ENCODE results near the gene GPX3.
A peak's percentile ranks its signal among the peaks of the same experiment; 100 is the strongest.

GPX3 gene

DNA sequence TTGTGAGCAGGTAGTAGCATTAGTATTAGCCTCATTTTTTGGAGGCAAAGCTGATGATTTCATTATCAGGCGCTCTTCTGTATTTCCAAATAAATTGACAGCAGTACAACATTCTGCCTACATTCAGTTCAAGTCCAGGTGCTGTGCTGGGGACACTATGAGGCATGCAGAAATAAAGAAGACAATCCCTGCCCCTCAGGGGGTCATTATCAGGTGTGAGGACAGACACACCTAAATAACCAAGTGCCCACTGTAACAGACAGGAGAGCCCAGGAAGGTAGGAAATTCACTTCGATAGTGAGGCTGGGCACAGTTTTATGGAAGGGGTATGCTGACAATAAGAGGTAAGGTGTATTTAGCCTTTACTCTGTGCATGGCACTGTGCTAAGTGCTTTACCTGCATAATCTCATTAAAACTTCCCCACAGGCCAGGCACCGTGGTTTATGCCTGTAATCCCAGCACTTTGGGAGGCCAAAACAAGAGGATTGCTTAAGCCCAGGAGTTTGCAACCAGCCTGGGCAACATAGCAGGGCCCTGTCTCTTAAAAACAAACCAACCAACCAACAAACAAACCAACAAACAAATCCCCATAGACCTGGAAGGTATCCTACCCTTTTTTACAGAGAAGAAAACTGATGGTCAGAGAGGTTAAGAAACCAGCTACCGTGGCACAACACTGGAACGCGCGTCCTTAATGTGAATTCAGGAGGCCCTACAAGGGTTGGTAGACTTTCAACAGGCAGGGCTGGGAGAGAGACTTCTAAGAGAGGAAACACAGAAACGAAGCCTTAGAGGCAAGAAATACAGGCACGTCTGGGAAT lies 17.5 kb upstream of the GPX3 start:
- Histone ChIP-seq H4K5ac (ENCODE audit: low read length) (no peak overlapping the region), H2AK5ac (ENCODE audit: low read length) (no peak overlapping the region), H3K18ac (ENCODE audit: low read length) (no peak overlapping the region), H3K4me1 (ENCODE audit: control insufficient read depth, low read depth, low read length) (no peaks in the 10 kb centered on the region), H3K79me2 (ENCODE audit: control insufficient read depth, insufficient read depth, low read length) (no peaks in the 10 kb centered on the region), H2BK5ac (ENCODE audit: low read length) (no peak overlapping the region), H2BK120ac (ENCODE audit: low read depth, low read length) (no peak overlapping the region), H3K23ac (ENCODE audit: low read length) (no peak overlapping the region), H3K56ac (ENCODE audit: low read length) (no peak overlapping the region), H3K79me1 (ENCODE audit: low read length) (no peaks in the 10 kb centered on the region), H3K9ac (ENCODE audit: low read length) (no peak overlapping the region), H3K4ac (ENCODE audit: low read depth, low read length) (no peak overlapping the region), H3K27me3 (ENCODE audit: insufficient read depth, low read length, poor library complexity) (no peaks in the 10 kb centered on the region), H4K8ac (ENCODE audit: low read depth, low read length) (no peak overlapping the region), H3K4me3 (ENCODE audit: low read length) (no peak overlapping the region), H3K36me3 (ENCODE audit: control insufficient read depth, insufficient read depth, low read length) (no peaks in the 10 kb centered on the region), H2BK15ac (replicated peaks; ENCODE audit: low read depth) (no peak overlapping the region), H3K4me2 (ENCODE audit: low read length) (no peak overlapping the region), H3K27ac (ENCODE audit: low read depth, low read length) (no peak overlapping the region)
- no CpG with 5 or more reads among the region's 9 CpGs for WGBS (ENCODE audit: extremely low coverage, insufficient coverage, low lambda C conversion rate)
- peak; percentile 75 for DNase-seq

DNA sequence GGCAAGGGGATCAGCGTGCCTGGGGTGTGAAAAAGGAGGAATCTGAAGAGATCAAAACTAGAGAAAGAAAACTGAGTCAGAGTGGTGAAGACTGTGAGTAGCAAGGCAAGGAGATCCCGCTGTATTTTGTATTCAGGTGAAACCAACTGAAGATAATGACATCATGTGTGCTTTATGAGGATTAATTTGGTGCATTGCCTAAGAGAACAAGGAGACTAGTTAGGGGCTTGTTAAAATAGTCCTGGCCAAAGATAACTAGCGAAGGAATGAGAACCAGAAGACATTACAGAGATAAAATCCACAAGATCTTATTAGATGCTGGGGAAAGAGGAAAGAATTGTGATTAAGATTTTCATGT lies 16.9 kb upstream of the GPX3 start:
- H3K18ac ChIP-seq (ENCODE audit: low read length) = no peak overlapping the region
- H3K36me3 ChIP-seq (ENCODE audit: control insufficient read depth, insufficient read depth, low read length) = no peaks in the 10 kb centered on the region
- no peaks in the 10 kb centered on the region for H3K27me3 ChIP-seq (ENCODE audit: insufficient read depth, low read length, poor library complexity)
- no peak overlapping the region for H2AK5ac ChIP-seq (ENCODE audit: low read length)
- H3K23ac ChIP-seq (ENCODE audit: low read length) = no peak overlapping the region
- H3K4ac ChIP-seq (ENCODE audit: low read depth, low read length) = no peak overlapping the region
- H3K79me1 ChIP-seq (ENCODE audit: low read length) = no peaks in the 10 kb centered on the region
- H3K4me3 ChIP-seq (ENCODE audit: low read length) = no peak overlapping the region
- H3K56ac ChIP-seq (ENCODE audit: low read length) = no peak overlapping the region
- H2BK15ac ChIP-seq (replicated peaks; ENCODE audit: low read depth) = no peak overlapping the region
- no peak for DNase-seq
- H4K8ac ChIP-seq (ENCODE audit: low read depth, low read length) = no peak overlapping the region
- WGBS (ENCODE audit: extremely low coverage, insufficient coverage, low lambda C conversion rate) = no CpG with 5 or more reads among the region's 3 CpGs
- H3K4me1 ChIP-seq (ENCODE audit: control insufficient read depth, low read depth, low read length) = no peaks in the 10 kb centered on the region
- no peak overlapping the region for H3K9ac ChIP-seq (ENCODE audit: low read length)
- no peak overlapping the region for H3K27ac ChIP-seq (ENCODE audit: low read depth, low read length)
- H3K79me2 ChIP-seq (ENCODE audit: control insufficient read depth, insufficient read depth, low read length) = no peaks in the 10 kb centered on the region
- no peak overlapping the region for H4K5ac ChIP-seq (ENCODE audit: low read length)
- H2BK120ac ChIP-seq (ENCODE audit: low read depth, low read length) = no peak overlapping the region
- no peak overlapping the region for H3K4me2 ChIP-seq (ENCODE audit: low read length)
- H2BK5ac ChIP-seq (ENCODE audit: low read length) = no peak overlapping the region

DNA sequence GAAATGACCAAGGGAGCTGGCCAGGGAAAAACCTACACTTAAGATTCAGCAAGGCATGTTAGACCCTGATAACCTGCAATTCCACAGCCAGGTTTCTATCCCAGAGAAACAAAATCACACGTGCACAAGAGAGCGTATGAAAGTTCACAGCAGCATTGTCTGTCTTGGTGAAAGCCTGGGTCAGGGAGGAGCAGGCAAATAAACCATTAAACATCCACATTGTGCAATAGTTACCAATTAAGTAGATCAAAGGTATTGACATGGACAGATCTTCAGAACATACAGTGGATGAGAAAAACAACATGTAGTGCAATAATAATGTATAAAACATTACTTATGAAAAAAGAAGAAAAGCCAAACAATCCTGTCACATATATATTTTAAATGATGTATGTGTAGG lies 15.9 kb upstream of the GPX3 start:
- H2BK120ac ChIP-seq (ENCODE audit: low read depth, low read length) = no peak overlapping the region
- H3K23ac ChIP-seq (ENCODE audit: low read length) = no peak overlapping the region
- H3K4me3 ChIP-seq (ENCODE audit: low read length) = no peak overlapping the region
- no peak overlapping the region for H4K5ac ChIP-seq (ENCODE audit: low read length)
- no peaks in the 10 kb centered on the region for H3K36me3 ChIP-seq (ENCODE audit: control insufficient read depth, insufficient read depth, low read length)
- H3K79me2 ChIP-seq (ENCODE audit: control insufficient read depth, insufficient read depth, low read length) = no peaks in the 10 kb centered on the region
- H2BK15ac ChIP-seq (replicated peaks; ENCODE audit: low read depth) = no peak overlapping the region
- H3K4ac ChIP-seq (ENCODE audit: low read depth, low read length) = no peak overlapping the region
- H2AK5ac ChIP-seq (ENCODE audit: low read length) = no peak overlapping the region
- no CpG with 5 or more reads among the region's 2 CpGs for WGBS (ENCODE audit: extremely low coverage, insufficient coverage, low lambda C conversion rate)
- no peaks in the 10 kb centered on the region for H3K79me1 ChIP-seq (ENCODE audit: low read length)
- no peaks in the 10 kb centered on the region for H3K4me1 ChIP-seq (ENCODE audit: control insufficient read depth, low read depth, low read length)
- H3K27me3 ChIP-seq (ENCODE audit: insufficient read depth, low read length, poor library complexity) = no peaks in the 10 kb centered on the region
- H3K27ac ChIP-seq (ENCODE audit: low read depth, low read length) = no peak overlapping the region
- no peak overlapping the region for H3K4me2 ChIP-seq (ENCODE audit: low read length)
- no peak overlapping the region for H4K8ac ChIP-seq (ENCODE audit: low read depth, low read length)
- no peak for DNase-seq
- no peak overlapping the region for H3K18ac ChIP-seq (ENCODE audit: low read length)
- no peak overlapping the region for H2BK5ac ChIP-seq (ENCODE audit: low read length)
- H3K9ac ChIP-seq (ENCODE audit: low read length) = no peak overlapping the region
- no peak overlapping the region for H3K56ac ChIP-seq (ENCODE audit: low read length)

DNA sequence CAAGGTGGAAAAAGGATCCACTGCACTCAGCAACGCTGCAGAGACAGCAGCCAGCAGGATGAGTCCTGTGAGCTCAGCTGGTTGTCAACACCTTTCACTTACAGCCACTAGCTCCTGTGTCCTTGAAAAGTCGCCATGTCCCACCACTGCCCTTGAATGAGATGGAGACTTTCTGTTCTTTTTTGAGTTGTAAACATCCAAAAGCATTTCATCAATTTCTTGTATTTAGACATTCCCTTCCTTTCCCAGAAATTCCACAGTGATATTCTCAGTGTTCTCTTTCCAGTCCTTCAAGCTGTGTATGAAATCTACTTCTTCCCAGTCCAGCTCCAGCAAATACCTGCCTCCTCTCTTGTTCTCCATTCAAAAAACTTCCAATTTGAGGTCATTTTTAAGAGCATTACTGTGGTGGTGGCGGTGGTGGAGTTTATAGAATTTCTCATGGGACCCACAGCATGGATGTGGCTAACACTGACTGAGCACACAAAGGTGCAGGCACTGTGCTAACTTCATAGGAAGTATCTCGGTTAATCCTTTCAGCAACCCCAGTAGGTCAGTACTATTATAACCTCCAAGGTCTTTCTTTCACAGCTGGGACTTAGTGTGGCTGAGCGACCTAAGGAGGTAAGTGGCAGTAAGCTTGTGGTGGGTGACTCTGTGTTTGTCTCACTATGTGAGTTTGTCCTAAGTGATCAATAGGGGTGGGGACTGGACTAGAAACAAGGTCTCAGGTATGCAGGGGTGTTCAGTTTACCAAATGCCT lies 15.0 kb upstream of the GPX3 start:
- no peak overlapping the region for H3K23ac ChIP-seq (ENCODE audit: low read length)
- H3K36me3 ChIP-seq (ENCODE audit: control insufficient read depth, insufficient read depth, low read length) = no peaks in the 10 kb centered on the region

DNA sequence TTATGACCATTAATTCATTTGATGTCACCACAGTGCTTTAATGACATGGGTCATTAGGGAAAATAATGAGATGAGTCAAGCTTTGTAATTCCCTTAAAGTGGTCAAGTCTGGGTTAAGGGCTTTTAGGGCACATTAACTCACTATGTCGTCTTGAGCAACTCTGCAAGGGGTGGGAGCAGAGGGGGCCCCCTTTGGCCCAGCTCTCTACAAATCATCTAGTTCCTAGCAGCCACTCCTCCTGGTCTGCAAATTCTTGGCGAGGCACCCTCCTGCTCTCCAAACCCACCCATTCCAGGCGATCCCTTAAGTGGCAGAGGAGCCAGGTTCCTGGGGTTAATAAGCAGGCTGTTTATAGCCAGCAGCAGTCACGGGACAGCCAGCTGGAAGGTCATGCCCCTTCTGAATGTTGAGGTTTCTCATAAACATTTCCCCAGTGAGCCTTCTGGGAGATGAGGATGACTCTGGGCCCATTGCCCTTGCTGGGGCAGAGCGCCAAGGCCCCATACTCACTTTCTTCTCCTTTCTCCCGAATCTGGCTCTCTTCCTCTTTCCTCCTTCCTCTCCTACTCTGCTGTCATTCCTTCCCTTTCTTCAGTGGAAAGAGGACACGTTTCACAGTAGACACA lies 14.3 kb upstream of the GPX3 start:
- Histone ChIP-seq H3K4me2 (ENCODE audit: low read length) (no peak overlapping the region), H3K4me1 (ENCODE audit: control insufficient read depth, low read depth, low read length) (no peaks in the 10 kb centered on the region), H3K4me3 (ENCODE audit: low read length) (no peak overlapping the region), H3K9ac (ENCODE audit: low read length) (no peak overlapping the region), H3K56ac (ENCODE audit: low read length) (no peak overlapping the region), H3K36me3 (ENCODE audit: control insufficient read depth, insufficient read depth, low read length) (no peaks in the 10 kb centered on the region), H3K79me2 (ENCODE audit: control insufficient read depth, insufficient read depth, low read length) (no peaks in the 10 kb centered on the region), H3K18ac (ENCODE audit: low read length) (no peak overlapping the region), H3K23ac (ENCODE audit: low read length) (no peak overlapping the region), H2BK5ac (ENCODE audit: low read length) (no peak overlapping the region), H3K27me3 (ENCODE audit: insufficient read depth, low read length, poor library complexity) (no peaks in the 10 kb centered on the region), H2BK120ac (ENCODE audit: low read depth, low read length) (no peak overlapping the region), H4K8ac (ENCODE audit: low read depth, low read length) (no peak overlapping the region), H3K79me1 (ENCODE audit: low read length) (no peaks in the 10 kb centered on the region), H2AK5ac (ENCODE audit: low read length) (no peak overlapping the region), H2BK15ac (replicated peaks; ENCODE audit: low read depth) (no peak overlapping the region), H3K27ac (ENCODE audit: low read depth, low read length) (no peak overlapping the region), H3K4ac (ENCODE audit: low read depth, low read length) (no peak overlapping the region), H4K5ac (ENCODE audit: low read length) (no peak overlapping the region)
- WGBS (ENCODE audit: extremely low coverage, insufficient coverage, low lambda C conversion rate) = no CpG with 5 or more reads among the region's 7 CpGs
- no peak for DNase-seq

More for the DNA sequence above, 15.0 kb upstream of the GPX3 start:
- H4K8ac ChIP-seq (ENCODE audit: low read depth, low read length) = no peak overlapping the region
- H3K79me2 ChIP-seq (ENCODE audit: control insufficient read depth, insufficient read depth, low read length) = no peaks in the 10 kb centered on the region
- H3K27ac ChIP-seq (ENCODE audit: low read depth, low read length) = no peak overlapping the region
- no peak overlapping the region for H2BK120ac ChIP-seq (ENCODE audit: low read depth, low read length)
- H2BK15ac ChIP-seq (replicated peaks; ENCODE audit: low read depth) = no peak overlapping the region
- no peaks in the 10 kb centered on the region for H3K27me3 ChIP-seq (ENCODE audit: insufficient read depth, low read length, poor library complexity)
- no peak overlapping the region for H3K4ac ChIP-seq (ENCODE audit: low read depth, low read length)
- no peak overlapping the region for H3K4me3 ChIP-seq (ENCODE audit: low read length)
- DNase-seq = no peak
- no peak overlapping the region for H2AK5ac ChIP-seq (ENCODE audit: low read length)
- H3K9ac ChIP-seq (ENCODE audit: low read length) = no peak overlapping the region
- no peaks in the 10 kb centered on the region for H3K4me1 ChIP-seq (ENCODE audit: control insufficient read depth, low read depth, low read length)
- H2BK5ac ChIP-seq (ENCODE audit: low read length) = no peak overlapping the region
- H3K79me1 ChIP-seq (ENCODE audit: low read length) = no peaks in the 10 kb centered on the region
- H4K5ac ChIP-seq (ENCODE audit: low read length) = no peak overlapping the region
- no peak overlapping the region for H3K56ac ChIP-seq (ENCODE audit: low read length)
- H3K18ac ChIP-seq (ENCODE audit: low read length) = no peak overlapping the region
- no peak overlapping the region for H3K4me2 ChIP-seq (ENCODE audit: low read length)
- no CpG with 5 or more reads among the region's 5 CpGs for WGBS (ENCODE audit: extremely low coverage, insufficient coverage, low lambda C conversion rate)
